ENCODE data around the gene PEAK1. TPM values are rescaled to one million over a fixed set of nuclear protein-coding genes. Genes with fewer than 3 reads are reported as not detected.

Gene PEAK1
- total RNA-seq, 1 experiment from 2014 or later = 18.4 TPM

DNA sequence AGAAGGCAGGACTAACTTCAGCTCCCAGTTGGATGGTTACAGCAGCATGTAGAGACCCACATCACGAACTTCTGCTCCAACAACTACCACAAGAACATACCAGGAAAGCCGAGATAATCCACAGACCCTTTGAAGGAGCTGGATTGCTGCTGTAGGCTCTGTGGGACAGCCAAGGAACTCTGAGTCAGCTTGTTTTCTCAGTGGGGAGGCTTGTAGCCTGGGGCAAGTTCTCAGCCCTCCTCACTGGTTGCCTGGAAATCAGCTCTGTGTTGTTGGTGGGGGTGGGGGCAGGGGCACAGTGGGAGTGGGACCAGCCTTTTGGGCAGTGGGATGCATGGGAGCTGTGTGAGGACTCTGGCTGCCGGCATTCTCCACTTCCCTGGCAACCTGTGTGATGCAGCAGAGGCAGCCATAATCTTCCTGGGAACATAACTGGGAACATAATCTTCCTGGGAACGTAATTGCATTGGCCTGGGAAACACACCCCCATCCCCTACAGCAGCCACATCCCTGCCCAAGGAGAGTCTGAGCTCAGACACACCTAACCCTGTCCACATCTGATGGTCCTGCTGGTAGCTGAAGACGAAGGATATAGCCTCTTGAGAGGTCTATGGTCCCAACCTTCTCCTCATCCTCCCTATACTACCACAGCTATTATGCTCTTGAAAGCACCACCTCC is 153.1 kb downstream of the PEAK1 start:
- H3K36me3 Mint-ChIP-seq (ENCODE audit: insufficient read depth, unreplicated experiment) = no peaks in the 10 kb centered on the region
- DNase-seq = no peak
- peaks cover 3% of the 10 kb centered on the region for H3K9me3 Mint-ChIP-seq (ENCODE audit: unreplicated experiment)
- CTCF ChIA-PET = interaction anchor here (0.7 kb wide), 1 partner anchor 194 kb away, joined by 5 read pairs; no protein-coding TSS in a partner anchor
- H3K4me3 ChIP-seq (ENCODE audit: low read depth, low read length) = no peak overlapping the region
- no peak overlapping the region for H3K27ac Mint-ChIP-seq (ENCODE audit: unreplicated experiment)
- no peaks in the 10 kb centered on the region for H3K4me1 ChIP-seq
- H3K4me3 Mint-ChIP-seq (ENCODE audit: unreplicated experiment) = no peak overlapping the region
- H3K27me3 ChIP-seq (replicated peaks; ENCODE audit: control insufficient read depth, insufficient read depth, low read length) = no peaks in the 10 kb centered on the region
- TF ChIP-seq, protein P1, sequence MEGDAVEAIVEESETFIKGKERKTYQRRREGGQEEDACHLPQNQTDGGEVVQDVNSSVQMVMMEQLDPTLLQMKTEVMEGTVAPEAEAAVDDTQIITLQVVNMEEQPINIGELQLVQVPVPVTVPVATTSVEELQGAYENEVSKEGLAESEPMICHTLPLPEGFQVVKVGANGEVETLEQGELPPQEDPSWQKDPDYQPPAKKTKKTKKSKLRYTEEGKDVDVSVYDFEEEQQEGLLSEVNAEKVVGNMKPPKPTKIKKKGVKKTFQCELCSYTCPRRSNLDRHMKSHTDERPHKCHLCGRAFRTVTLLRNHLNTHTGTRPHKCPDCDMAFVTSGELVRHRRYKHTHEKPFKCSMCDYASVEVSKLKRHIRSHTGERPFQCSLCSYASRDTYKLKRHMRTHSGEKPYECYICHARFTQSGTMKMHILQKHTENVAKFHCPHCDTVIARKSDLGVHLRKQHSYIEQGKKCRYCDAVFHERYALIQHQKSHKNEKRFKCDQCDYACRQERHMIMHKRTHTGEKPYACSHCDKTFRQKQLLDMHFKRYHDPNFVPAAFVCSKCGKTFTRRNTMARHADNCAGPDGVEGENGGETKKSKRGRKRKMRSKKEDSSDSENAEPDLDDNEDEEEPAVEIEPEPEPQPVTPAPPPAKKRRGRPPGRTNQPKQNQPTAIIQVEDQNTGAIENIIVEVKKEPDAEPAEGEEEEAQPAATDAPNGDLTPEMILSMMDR (IDR thresholded peaks at IDR 0.05; ENCODE audit: insufficient read depth in 1 of 2, low read depth in 1 of 2, low read length in 1 of 2, severe bottlenecking in 1 of 2, unreplicated experiment in 1 of 2) = no peak
- H3K9me3 ChIP-seq = no peaks in the 10 kb centered on the region
- H3K4me1 Mint-ChIP-seq (ENCODE audit: low read depth, unreplicated experiment) = no peaks in the 10 kb centered on the region
- intact Hi-C loops (cut with micrococcal nuclease; ENCODE audit: unreplicated experiment) = no loop called here
- no TSS peak for BruUV-seq (replicated peaks)
- no peaks in the 10 kb centered on the region for H3K27me3 Mint-ChIP-seq (ENCODE audit: insufficient read depth, unreplicated experiment)
- POLR2A ChIA-PET = no interaction called here
- no peaks in the 10 kb centered on the region for H3K36me3 ChIP-seq (ENCODE audit: control insufficient read depth, insufficient read depth, low read length)

DNA sequence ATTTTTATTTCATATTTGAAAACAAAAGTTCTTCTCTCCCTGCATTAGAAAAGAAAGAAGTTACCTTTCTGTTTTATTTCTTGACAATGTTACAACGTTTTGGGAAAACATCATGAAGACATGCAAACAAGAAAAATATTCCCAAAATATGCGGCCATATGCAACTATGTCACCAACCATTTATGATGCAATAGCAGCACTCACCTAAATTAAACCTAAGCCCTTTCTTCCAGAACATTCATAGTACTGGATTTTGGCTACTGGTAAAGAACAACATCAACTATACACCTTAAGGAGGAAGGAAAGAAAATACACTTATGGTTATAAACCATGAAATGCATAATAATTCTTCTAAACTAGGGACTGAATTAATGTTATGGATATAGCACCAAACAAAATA is 164.5 kb downstream of the PEAK1 start:
- DNase-seq = no peak
- Mint-ChIP-seq H3K36me3 (ENCODE audit: insufficient read depth, unreplicated experiment) (no peaks in the 10 kb centered on the region), H3K27ac (ENCODE audit: unreplicated experiment) (no peak overlapping the region), H3K27me3 (ENCODE audit: insufficient read depth, unreplicated experiment) (no peaks in the 10 kb centered on the region), H3K9me3 (ENCODE audit: unreplicated experiment) (no peaks in the 10 kb centered on the region), H3K4me1 (ENCODE audit: low read depth, unreplicated experiment) (peaks cover 7% of the 10 kb centered on the region), H3K4me3 (ENCODE audit: unreplicated experiment) (no peak overlapping the region)
- no peaks in the 10 kb centered on the region for H3K27me3 ChIP-seq (replicated peaks; ENCODE audit: control insufficient read depth, insufficient read depth, low read length)
- TF ChIP-seq, protein P1 (IDR thresholded peaks at IDR 0.05; ENCODE audit: insufficient read depth in 1 of 2, low read depth in 1 of 2, low read length in 1 of 2, severe bottlenecking in 1 of 2, unreplicated experiment in 1 of 2) = no peak
- BruUV-seq (replicated peaks) = no TSS peak
- intact Hi-C loops (cut with micrococcal nuclease; ENCODE audit: unreplicated experiment) = no loop called here
- H3K9me3 ChIP-seq = 0 out of 2 replicates have a peak, but pooled peaks cover 3% of the 10 kb centered on the region
- H3K36me3 ChIP-seq (ENCODE audit: control insufficient read depth, insufficient read depth, low read length) = no peaks in the 10 kb centered on the region
- no peaks in the 10 kb centered on the region for H3K4me1 ChIP-seq
- POLR2A ChIA-PET = no interaction called here
- CTCF ChIA-PET = no interaction called here
- no peak overlapping the region for H3K4me3 ChIP-seq (ENCODE audit: low read depth, low read length)

DNA sequence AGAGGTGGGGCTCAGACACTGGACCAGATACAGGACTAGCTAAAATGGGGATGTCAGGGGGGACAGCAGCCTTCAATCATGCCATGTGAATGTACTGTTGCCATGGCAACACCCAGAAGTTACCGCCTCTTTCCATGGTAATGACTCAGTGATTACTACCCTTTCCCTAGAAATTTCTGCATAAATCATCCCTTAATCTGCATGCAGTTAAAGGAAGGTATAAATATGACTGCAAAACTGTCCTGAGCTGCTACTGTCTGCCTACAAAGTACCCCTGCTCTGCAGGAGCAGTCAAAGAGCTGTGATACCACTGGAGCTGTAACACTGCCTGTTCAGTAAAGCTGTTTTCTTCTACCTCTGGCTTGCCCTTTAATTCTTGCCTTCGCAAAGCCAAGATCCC is 168.2 kb downstream of the PEAK1 start:
- no peaks in the 10 kb centered on the region for H3K36me3 Mint-ChIP-seq (ENCODE audit: insufficient read depth, unreplicated experiment)
- H3K9me3 Mint-ChIP-seq (ENCODE audit: unreplicated experiment) = no peaks in the 10 kb centered on the region
- ChIA-PET CTCF (no interaction called here), POLR2A (no interaction called here)
- BruUV-seq (replicated peaks) = no TSS peak
- no peaks in the 10 kb centered on the region for H3K4me1 ChIP-seq
- H3K9me3 ChIP-seq = no peaks in the 10 kb centered on the region
- intact Hi-C loops (cut with micrococcal nuclease; ENCODE audit: unreplicated experiment) = no loop called here
- H3K27ac Mint-ChIP-seq (ENCODE audit: unreplicated experiment) = no peak overlapping the region
- no peak for DNase-seq
- TF ChIP-seq, protein P1 (IDR thresholded peaks at IDR 0.05; ENCODE audit: insufficient read depth in 1 of 2, low read depth in 1 of 2, low read length in 1 of 2, severe bottlenecking in 1 of 2, unreplicated experiment in 1 of 2) = no peak
- no peak overlapping the region for H3K4me3 ChIP-seq (ENCODE audit: low read depth, low read length)
- no peaks in the 10 kb centered on the region for H3K36me3 ChIP-seq (ENCODE audit: control insufficient read depth, insufficient read depth, low read length)
- H3K27me3 ChIP-seq (replicated peaks; ENCODE audit: control insufficient read depth, insufficient read depth, low read length) = no peaks in the 10 kb centered on the region
- H3K27me3 Mint-ChIP-seq (ENCODE audit: insufficient read depth, unreplicated experiment) = no peaks in the 10 kb centered on the region
- no peak overlapping the region for H3K4me3 Mint-ChIP-seq (ENCODE audit: unreplicated experiment)
- H3K4me1 Mint-ChIP-seq (ENCODE audit: low read depth, unreplicated experiment) = no peaks in the 10 kb centered on the region
